Measurements from ENCODE around the gene NUMA1. TPM values are rescaled to one million over a fixed set of nuclear protein-coding genes. Genes with fewer than 3 reads are reported as not detected.

The NUMA1 gene
- polyA plus RNA-seq, 1 donor = 257 TPM

DNA sequence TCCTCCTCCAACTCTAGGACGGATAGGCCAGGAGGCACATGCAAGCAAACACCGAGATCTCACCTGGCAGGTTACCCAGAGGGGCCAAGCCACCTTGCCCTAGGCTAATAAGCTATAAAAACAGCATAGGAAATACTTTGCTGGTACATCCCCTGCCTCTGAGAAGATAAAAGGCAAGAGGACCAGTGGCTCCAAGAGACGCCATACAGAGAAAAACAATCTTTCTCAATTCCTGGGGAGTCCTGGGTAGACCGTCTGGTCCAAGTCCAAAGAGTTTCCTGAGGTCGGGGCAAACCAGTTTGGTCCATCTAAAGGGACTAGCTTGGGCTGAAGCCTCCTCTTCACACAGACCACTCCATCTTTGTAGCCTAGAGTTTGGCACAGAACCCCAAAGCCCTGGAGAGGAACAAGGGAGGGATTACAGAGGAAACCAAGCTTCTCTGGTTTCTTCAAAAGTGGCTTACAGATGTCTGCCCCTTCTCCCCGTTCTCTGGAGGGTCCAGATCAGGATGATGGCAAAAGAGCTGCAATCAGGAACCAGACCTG is 40.4 kb downstream of the NUMA1 start:
- no CpG with 5 or more reads among the region's 6 CpGs for WGBS (ENCODE audit: insufficient coverage, low lambda C conversion rate)
- peaks cover 10% of the 10 kb centered on the region for H3K36me3 ChIP-seq (ENCODE audit: control insufficient read depth, insufficient read depth, low read length)
- peak overlapping the region; percentile 71 for H3K4me3 ChIP-seq (ENCODE audit: low read length)
- peaks cover 39% of the 10 kb centered on the region for H3K4me1 ChIP-seq (ENCODE audit: control insufficient read depth, insufficient read depth, low read length)
- DNase-seq = peak in 1 of 2 donors; percentile 75
- H3K9me3 ChIP-seq (ENCODE audit: control insufficient read depth, low read depth, low read length) = no peaks in the 10 kb centered on the region
- H3K27ac ChIP-seq (ENCODE audit: low read length) = peak overlapping the region; percentile 99
- H3K27me3 ChIP-seq (ENCODE audit: control insufficient read depth, insufficient read depth, low read length) = no peaks in the 10 kb centered on the region

DNA sequence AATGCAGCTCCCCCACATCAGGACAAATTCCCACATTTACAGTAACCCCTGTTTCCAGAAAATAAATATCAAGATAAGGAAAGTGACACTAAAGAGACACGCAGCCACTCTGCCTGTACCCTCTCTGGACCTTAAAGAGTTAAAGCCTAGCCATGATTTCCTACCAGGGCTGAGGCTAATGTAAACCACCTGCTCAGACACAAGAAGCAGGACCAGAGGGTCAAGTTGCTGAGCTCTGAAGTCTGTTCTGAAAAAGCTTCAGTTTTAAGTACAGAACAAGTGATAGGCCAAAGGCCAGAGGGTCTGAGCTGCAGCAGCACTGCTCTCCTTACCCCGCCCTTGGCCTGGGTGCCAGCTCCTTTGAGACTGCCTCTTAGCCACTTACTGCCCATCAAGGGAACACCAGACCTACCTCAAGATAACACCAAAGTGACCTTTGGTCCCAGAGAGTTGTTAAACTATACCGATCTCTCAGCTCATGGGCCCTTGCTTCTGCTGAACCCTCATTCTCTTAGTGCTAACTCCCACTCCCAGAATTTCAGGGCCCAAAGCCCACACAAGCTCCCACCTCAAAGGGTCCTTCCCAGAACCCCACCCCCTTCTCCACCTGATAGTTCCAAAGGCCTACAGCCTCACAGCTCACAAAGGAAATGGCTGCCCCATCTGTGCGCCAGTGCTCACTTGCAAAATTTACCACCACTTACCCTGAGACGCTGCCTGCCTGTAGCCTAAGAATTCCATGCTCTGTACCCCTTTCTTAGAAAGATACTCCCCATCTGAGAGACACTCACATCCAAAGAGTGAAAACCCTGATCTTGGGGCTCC is 41.1 kb downstream of the NUMA1 start:
- peaks cover 39% of the 10 kb centered on the region for H3K4me1 ChIP-seq (ENCODE audit: control insufficient read depth, insufficient read depth, low read length)
- WGBS (ENCODE audit: insufficient coverage, low lambda C conversion rate) = 0% methylated on average over 1 of the region's 5 CpGs
- H3K36me3 ChIP-seq (ENCODE audit: control insufficient read depth, insufficient read depth, low read length) = peaks cover 15% of the 10 kb centered on the region
- peak; percentile 88 to 95 for DNase-seq
- H3K9me3 ChIP-seq (ENCODE audit: control insufficient read depth, low read depth, low read length) = no peaks in the 10 kb centered on the region
- peak overlapping the region; percentile 71 for H3K4me3 ChIP-seq (ENCODE audit: low read length)
- H3K27ac ChIP-seq (ENCODE audit: low read length) = peak overlapping the region; percentile 99
- H3K27me3 ChIP-seq (ENCODE audit: control insufficient read depth, insufficient read depth, low read length) = no peaks in the 10 kb centered on the region

DNA sequence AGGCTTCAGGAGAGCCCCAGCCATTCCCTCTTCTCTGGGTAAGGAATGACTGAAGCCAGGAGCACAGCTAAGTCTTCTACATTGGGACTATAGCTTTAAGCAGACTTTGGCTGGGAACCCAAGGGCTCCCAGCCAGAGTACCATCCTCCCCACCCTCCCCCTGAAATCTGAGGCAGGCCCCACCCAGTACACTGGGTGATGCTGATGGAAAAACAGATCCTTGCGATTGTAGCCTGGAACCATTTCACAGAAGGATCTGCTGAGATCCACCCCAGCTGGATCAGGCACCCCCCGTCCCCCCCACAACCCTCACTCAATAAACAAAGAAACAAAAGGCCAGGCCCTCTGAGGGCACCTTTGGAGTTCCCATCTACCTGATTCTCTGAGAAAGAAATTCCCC is 41.9 kb downstream of the NUMA1 start:
- peak overlapping the region; percentile 99 for H3K27ac ChIP-seq (ENCODE audit: low read length)
- no peaks in the 10 kb centered on the region for H3K9me3 ChIP-seq (ENCODE audit: control insufficient read depth, low read depth, low read length)
- peaks cover 39% of the 10 kb centered on the region for H3K4me1 ChIP-seq (ENCODE audit: control insufficient read depth, insufficient read depth, low read length)
- no CpG with 5 or more reads among the region's 2 CpGs for WGBS (ENCODE audit: insufficient coverage, low lambda C conversion rate)
- peak overlapping the region; percentile 71 for H3K4me3 ChIP-seq (ENCODE audit: low read length)
- peaks cover 21% of the 10 kb centered on the region for H3K36me3 ChIP-seq (ENCODE audit: control insufficient read depth, insufficient read depth, low read length)
- no peaks in the 10 kb centered on the region for H3K27me3 ChIP-seq (ENCODE audit: control insufficient read depth, insufficient read depth, low read length)
- DNase-seq = peak in 1 of 2 donors; percentile 34

DNA sequence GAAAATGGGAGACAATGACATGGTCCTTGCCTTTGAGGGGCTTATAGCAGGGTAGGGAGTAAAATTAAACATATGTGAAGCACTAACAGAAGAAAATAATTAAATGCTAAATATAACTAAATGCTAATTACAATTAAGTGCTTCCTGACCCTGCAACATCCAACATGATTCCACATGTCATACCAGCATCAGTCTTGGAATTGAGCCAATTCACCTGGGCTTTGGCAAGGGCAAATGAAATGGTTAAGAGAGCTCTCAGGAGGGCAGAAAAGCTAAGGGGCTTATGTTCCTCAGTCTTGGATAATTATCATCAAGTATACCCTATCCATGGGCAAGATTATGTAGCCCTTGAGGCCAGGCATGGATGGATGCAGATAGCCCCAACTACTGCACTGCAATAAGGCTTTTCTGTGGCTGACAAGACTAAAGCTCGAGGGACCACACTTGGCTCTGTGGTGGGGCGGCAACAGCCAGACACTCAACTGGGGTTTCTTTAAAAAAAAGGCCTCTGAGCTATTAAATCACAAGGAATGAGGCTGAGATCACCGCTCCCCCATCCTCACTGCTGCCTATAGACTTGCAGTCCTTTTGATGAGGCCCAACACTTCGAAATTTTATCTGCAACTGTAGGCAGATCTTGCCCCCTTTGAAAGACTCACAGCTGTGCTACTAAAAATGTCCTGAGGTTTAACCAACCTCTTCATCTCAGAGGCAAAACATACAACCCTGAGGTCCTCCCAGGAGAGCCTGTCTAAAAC is 42.6 kb downstream of the NUMA1 start:
- no CpG with 5 or more reads among the region's 4 CpGs for WGBS (ENCODE audit: insufficient coverage, low lambda C conversion rate)
- DNase-seq = no peak
- peaks cover 27% of the 10 kb centered on the region for H3K36me3 ChIP-seq (ENCODE audit: control insufficient read depth, insufficient read depth, low read length)
- no peaks in the 10 kb centered on the region for H3K27me3 ChIP-seq (ENCODE audit: control insufficient read depth, insufficient read depth, low read length)
- no peaks in the 10 kb centered on the region for H3K9me3 ChIP-seq (ENCODE audit: control insufficient read depth, low read depth, low read length)
- peak overlapping the region; percentile 99 for H3K27ac ChIP-seq (ENCODE audit: low read length)
- peak overlapping the region; percentile 71 for H3K4me3 ChIP-seq (ENCODE audit: low read length)
- peaks cover 35% of the 10 kb centered on the region for H3K4me1 ChIP-seq (ENCODE audit: control insufficient read depth, insufficient read depth, low read length)

DNA sequence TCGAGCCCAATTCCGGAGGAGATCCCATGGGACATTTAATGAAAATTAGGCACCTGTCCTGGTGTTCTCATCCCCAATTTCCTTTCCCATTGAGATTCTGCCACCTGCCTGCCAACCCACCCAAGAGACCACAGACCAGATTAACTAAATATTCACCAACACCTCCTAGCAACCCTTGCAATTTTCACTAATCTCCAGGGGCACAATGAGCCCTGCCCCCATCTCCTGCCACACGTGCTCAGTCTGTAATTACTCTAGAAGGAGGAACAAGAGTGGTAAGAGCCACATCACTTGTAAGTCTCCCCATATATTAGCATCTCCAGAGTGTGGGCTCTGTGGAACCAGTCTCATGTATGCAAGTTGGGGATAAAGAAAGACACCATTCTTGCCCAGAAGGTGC is 43.7 kb downstream of the NUMA1 start:
- Histone ChIP-seq H3K27ac (ENCODE audit: low read length) (no peak overlapping the region), H3K4me1 (ENCODE audit: control insufficient read depth, insufficient read depth, low read length) (peaks cover 26% of the 10 kb centered on the region)
- WGBS (ENCODE audit: insufficient coverage, low lambda C conversion rate) = no CpG with 5 or more reads among the region's 3 CpGs

DNA sequence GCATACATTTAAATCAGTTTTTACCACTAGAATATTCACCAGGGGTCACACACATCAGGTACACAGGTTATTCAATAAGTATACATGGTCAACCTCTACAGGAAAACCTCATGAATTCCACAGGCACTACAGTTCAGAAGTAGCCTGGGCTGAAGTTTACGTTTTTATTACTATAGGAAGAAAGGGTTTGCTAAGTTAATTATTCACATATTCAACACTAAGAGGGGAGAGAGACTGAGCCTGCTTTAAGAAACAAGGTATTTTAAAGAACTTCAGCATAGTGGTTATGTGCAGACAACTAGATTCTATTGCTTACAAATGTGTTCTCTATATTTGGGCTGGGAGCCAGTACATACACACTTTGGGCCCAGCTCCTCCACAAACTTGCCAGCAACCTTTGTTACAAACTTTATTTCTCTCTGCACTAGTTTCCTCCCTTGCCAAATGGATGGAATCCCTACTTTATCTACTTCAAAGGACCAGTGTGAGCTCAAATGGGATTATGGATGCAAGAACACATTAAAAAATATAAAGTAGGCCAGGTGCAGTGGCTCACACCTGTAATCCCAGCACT is 49.8 kb downstream of the NUMA1 start:
- Histone ChIP-seq H3K4me1 (ENCODE audit: control insufficient read depth, insufficient read depth, low read length) (peaks cover 39% of the 10 kb centered on the region), H3K27me3 (ENCODE audit: control insufficient read depth, insufficient read depth, low read length) (no peaks in the 10 kb centered on the region), H3K9me3 (ENCODE audit: control insufficient read depth, low read depth, low read length) (no peaks in the 10 kb centered on the region), H3K36me3 (ENCODE audit: control insufficient read depth, insufficient read depth, low read length) (peaks cover 70% of the 10 kb centered on the region), H3K27ac (ENCODE audit: low read length) (peak overlapping the region; percentile 10), H3K4me3 (ENCODE audit: low read length) (no peak overlapping the region)
- WGBS (ENCODE audit: insufficient coverage, low lambda C conversion rate) = no CpG with 5 or more reads among the region's 1 CpG
- DNase-seq = peak in 1 of 2 donors; percentile 55

More for the DNA sequence above, 43.7 kb downstream of the NUMA1 start:
- Histone ChIP-seq H3K27me3 (ENCODE audit: control insufficient read depth, insufficient read depth, low read length) (no peaks in the 10 kb centered on the region), H3K4me3 (ENCODE audit: low read length) (no peak overlapping the region), H3K36me3 (ENCODE audit: control insufficient read depth, insufficient read depth, low read length) (peaks cover 31% of the 10 kb centered on the region), H3K9me3 (ENCODE audit: control insufficient read depth, low read depth, low read length) (no peaks in the 10 kb centered on the region)
- no peak for DNase-seq

DNA sequence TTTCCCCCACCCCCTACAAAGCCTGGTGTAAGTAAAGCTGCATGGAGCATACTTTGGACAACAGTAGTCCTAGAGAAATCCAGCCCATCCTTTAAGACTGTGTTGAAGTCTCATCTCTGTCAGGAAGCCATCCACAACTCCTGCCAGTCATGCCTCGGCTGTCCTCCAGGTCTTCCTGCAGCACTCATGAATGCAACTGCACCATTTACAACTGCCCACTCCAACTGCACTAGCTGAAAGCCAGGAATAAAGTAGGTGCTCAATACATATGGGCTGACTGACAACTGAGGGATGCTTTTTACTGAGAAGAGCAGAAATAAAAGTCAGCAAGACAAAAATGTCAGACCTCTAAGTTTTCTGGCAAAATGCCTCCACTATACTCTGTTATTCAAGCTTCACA is 54.3 kb downstream of the NUMA1 start:
- Histone ChIP-seq H3K27ac (ENCODE audit: low read length) (no peak overlapping the region), H3K4me1 (ENCODE audit: control insufficient read depth, insufficient read depth, low read length) (peaks cover 53% of the 10 kb centered on the region), H3K4me3 (ENCODE audit: low read length) (no peak overlapping the region), H3K36me3 (ENCODE audit: control insufficient read depth, insufficient read depth, low read length) (peaks cover 82% of the 10 kb centered on the region), H3K27me3 (ENCODE audit: control insufficient read depth, insufficient read depth, low read length) (no peaks in the 10 kb centered on the region), H3K9me3 (ENCODE audit: control insufficient read depth, low read depth, low read length) (no peaks in the 10 kb centered on the region)
- no peak for DNase-seq
- no CpG with 5 or more reads among the region's 1 CpG for WGBS (ENCODE audit: insufficient coverage, low lambda C conversion rate)

DNA sequence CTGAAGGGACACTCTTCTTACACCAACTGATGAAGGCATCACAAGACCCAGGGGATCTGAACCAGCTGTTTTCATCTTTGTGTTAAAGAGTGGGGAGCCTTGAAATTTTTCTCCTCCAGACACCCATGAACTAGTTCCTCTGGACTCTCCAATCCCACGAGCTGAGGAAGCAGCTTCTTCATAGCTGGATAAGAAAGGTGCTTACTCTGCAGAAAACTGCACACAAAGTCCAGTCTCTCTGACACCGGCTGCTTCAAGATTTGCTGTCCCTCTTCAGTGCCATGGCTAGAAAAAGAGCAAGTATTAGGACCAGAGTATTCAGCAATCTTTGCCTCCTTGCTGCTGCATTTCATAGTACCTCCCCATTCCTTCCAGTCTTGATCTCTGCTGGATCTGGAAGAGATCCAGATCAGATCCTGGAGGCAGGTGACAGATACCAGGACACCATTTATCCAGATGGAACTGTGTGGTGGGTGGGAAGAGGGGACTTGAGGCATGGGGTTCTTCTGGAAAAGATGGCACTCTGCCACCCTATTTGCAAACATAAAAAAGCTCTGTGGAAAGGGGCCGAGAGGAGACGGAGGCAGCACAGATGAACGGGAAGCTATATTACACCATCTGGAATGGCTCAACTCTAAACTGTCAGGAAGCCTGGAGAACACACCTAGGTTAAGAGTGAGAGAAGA is 56.1 kb downstream of the NUMA1 start:
- no CpG with 5 or more reads among the region's 5 CpGs for WGBS (ENCODE audit: insufficient coverage, low lambda C conversion rate)
- H3K27me3 ChIP-seq (ENCODE audit: control insufficient read depth, insufficient read depth, low read length) = no peaks in the 10 kb centered on the region
- peaks cover 41% of the 10 kb centered on the region for H3K4me1 ChIP-seq (ENCODE audit: control insufficient read depth, insufficient read depth, low read length)
- DNase-seq = peak; percentile 53 to 71
- H3K4me3 ChIP-seq (ENCODE audit: low read length) = no peak overlapping the region
- no peaks in the 10 kb centered on the region for H3K9me3 ChIP-seq (ENCODE audit: control insufficient read depth, low read depth, low read length)
- H3K27ac ChIP-seq (ENCODE audit: low read length) = peak overlapping the region; percentile 69
- H3K36me3 ChIP-seq (ENCODE audit: control insufficient read depth, insufficient read depth, low read length) = peaks cover 90% of the 10 kb centered on the region

DNA sequence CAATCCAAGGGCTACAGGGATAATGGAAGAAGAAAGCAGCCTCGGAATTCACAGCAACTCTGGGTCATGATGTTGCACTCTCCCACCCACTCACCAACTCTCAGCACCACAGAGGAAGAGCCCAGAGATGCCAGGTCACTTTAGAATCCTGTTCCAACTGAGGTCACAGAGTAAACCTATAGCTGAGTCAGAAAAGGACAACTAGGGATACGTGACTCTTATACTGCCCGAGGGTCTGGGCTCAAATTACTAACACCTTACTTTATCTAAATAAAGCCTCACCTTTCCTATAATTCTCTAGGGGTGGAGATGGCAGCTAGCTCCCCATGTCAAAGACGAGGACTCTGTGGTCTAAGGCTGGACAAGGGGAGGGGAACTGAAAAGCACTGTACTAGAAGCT is 57.0 kb downstream of the NUMA1 start:
- H3K27ac ChIP-seq (ENCODE audit: low read length) = peak overlapping the region; percentile 69
- H3K9me3 ChIP-seq (ENCODE audit: control insufficient read depth, low read depth, low read length) = no peaks in the 10 kb centered on the region
- H3K27me3 ChIP-seq (ENCODE audit: control insufficient read depth, insufficient read depth, low read length) = no peaks in the 10 kb centered on the region
- H3K36me3 ChIP-seq (ENCODE audit: control insufficient read depth, insufficient read depth, low read length) = peaks cover 90% of the 10 kb centered on the region
- H3K4me1 ChIP-seq (ENCODE audit: control insufficient read depth, insufficient read depth, low read length) = peaks cover 35% of the 10 kb centered on the region
- no peak overlapping the region for H3K4me3 ChIP-seq (ENCODE audit: low read length)
- no peak for DNase-seq
- no CpG with 5 or more reads among the region's 4 CpGs for WGBS (ENCODE audit: insufficient coverage, low lambda C conversion rate)

DNA sequence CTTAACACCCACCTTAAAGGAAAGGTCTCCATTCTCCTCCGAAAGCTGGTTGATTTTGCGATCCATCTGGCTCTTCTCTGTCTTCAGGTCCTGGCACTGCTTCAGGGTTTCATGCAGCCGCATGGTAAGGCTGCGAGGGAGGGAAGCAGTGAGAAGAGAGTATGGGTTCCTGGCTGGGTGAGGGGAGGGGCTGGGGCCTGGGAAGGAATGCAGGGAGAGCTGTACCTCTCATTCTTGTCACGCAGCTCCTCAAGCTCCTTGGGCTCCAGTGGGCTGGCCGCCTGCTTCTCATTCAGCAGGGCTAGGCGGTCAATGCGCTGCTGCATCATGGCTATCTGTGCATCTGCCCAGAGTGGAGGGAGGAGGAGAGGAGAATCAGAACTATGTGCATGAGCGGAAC is 62.2 kb downstream of the NUMA1 start:
- Histone ChIP-seq H3K36me3 (ENCODE audit: control insufficient read depth, insufficient read depth, low read length) (peaks cover 99% of the 10 kb centered on the region), H3K4me1 (ENCODE audit: control insufficient read depth, insufficient read depth, low read length) (peaks cover 2% of the 10 kb centered on the region), H3K27ac (ENCODE audit: low read length) (no peak overlapping the region), H3K9me3 (ENCODE audit: control insufficient read depth, low read depth, low read length) (no peaks in the 10 kb centered on the region), H3K4me3 (ENCODE audit: low read length) (no peak overlapping the region), H3K27me3 (ENCODE audit: control insufficient read depth, insufficient read depth, low read length) (no peaks in the 10 kb centered on the region)
- 100% methylated on average over 1 of the region's 9 CpGs for WGBS (ENCODE audit: insufficient coverage, low lambda C conversion rate)
- DNase-seq = no peak

Measured in large intestine (tissue), 3 donors.